HG02759 (cell line): ENCODE results near the gene GNA15.

ENCODE experiments used
- ATAC-seq: cut with Tn5 transposase; IDR thresholded peaks from one replicate; pipeline ENCODE4 v1.9.1; 2021; ENCODE audit warnings: mild to moderate bottlenecking, moderate library complexity; ENCODE audit not compliant: unreplicated experiment

The GNA15 gene

GRCh38 chr19:3120611-3121276 lies 15.1 kb upstream of the GNA15 start:
- ATAC-seq = no peak

GRCh38 chr19:3121396-3121795 lies 14.4 kb upstream of the GNA15 start:
- ATAC-seq = no peak

GRCh38 chr19:3121821-3122511 lies 13.9 kb upstream of the GNA15 start:
- ATAC-seq = no peak

GRCh38 chr19:3122512-3122870 lies 13.3 kb upstream of the GNA15 start:
- ATAC-seq = no peak

DNA sequence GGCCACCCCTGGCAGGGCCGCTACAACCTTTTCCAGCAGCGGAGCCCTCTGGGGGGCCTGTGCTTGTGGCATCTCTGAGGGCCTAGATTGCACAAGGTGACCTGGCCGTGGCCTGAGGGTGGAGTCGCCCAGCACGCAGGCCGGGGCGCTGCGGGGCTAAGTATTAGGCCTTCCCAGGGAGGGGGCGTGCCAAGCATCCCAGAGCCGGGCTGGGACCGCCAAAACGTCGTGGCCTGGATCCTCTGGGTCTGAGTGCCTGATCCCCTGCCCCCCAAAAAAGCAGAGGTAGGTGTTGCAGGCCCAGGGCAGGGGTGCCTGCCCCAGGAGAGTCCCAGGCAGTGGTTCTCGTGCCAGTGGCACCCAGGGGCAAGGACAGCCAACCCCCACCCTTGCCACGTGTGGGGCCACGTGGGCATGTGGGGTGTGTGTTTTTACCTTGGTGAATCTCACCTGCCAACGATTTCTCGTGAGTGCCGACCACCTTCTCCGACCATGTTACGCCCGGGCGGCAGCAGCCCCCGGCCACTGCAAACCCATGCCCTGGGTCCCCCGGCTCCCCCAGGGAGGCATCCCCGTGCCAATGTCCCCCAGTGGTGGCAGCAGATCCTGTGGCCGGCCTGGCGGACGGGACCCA lies 12.6 kb upstream of the GNA15 start:
- no peak for ATAC-seq

DNA sequence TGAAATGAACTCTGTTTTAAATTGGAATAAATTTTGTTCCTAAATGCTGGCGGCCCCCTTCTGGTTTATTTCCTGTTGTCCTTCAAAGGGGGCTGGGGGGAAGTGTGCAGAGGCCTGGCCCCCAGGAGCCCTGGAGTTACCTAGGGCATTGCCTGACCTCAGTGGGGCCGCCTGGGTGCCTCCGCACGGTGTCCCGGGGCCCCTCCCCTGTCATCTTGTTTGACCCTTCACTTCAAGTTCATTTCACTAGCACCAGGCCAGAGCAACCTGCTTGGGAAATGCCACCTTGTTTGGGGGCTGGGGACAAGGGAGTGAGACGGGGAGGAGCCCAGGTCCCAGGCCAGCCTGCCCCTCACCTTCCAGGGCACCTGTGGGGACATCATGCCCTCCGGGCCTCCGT lies 11.9 kb upstream of the GNA15 start:
- ATAC-seq = no peak

DNA sequence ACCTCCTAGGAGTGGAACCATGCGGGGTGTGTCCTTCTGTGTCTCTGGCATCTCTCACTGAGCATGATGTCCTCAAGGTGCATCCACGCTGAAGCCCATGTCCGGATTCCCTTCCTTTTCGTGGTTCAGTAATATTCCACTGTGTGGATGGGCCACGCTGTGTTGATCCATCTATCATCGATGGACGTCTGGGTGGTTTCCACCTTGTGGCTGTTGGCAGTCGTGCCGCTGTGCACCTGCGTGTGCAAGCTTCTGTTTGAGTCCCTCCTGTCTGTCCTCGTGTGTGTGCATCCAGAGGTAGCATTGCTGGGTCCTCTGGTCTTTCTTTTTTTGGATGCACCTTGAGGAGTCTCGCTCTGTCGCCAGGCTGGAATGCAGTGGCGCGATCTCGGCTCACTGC lies 11.2 kb upstream of the GNA15 start:
- no peak for ATAC-seq

DNA sequence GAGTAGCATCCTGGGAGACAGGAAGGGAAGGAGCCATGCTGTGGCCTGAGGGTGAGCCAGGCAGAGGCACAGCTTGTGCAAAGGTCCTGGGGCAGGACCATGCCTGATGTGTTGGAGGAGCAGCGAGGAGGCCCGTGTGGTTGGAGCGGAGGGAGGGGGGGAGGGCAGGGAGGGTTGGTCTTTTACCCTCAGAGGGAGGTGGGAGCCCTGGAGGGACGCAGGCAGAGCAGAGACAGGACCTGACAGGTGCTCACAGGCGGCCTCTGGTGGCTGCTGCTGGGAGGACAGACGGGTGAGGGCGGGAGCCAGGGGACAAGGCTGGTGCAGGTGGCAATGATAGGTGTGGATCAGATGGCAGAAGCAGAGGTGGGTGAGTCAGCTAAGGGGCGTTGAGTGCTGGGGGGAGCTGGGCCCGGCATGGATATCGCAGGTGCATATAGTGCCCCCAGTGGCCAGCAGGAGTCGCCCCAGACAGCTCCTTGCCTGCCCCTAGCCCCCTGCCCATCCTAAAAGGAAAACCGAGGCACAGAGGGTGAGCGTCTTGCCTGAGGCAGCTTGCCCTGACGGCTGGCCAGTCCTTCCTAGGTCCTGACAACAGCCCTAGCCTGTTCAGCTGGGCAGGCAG lies 9.8 kb upstream of the GNA15 start:
- ATAC-seq = no peak

DNA sequence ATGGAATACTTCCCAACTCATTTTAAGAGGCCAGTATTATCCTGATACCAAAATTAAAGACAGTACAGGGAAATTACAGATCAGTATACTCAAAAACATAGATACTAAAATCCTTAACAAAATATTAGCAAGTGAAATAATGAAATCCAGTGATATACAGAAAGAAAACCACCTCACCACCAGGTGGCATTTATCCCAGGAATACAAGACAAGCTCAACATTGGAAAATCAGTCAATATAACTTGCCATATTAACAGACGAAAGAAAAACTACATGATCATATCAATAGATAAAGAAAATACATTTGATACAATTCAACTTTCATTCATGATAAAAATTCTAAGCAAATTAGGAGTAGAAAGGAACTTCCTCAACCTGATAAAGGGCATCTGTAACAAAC lies 6.7 kb upstream of the GNA15 start:
- ATAC-seq = no peak

DNA sequence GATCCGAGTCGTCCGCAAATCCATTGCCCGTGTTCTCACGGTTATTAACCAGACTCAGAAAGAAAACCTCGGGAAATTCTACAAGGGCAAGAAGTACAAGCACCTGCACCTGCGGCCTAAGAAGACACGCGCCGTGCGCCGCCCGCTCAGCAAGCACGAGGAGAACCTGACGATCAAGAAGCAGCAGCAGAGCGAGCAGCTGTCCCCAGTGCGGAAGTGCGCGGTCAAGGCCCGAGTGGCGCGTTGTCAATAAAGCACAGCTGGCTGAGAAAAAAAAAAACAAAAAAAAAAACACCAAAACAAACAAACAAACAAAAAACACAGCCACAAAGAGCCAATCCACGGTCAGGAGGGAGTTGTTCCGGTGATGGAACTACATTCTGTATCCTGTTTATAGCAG lies 4.7 kb upstream of the GNA15 start:
- ATAC-seq = no peak

- ATAC-seq = peak; percentile 69
Observed at GRCh38 chr19:3132971-3133792, 2.7 kb upstream of the GNA15 start.

- ATAC-seq = no peak
Observed at GRCh38 chr19:3133793-3134116, 2.1 kb upstream of the GNA15 start.

GRCh38 chr19:3136684-3137055 lies 837 bp downstream of the GNA15 start:
- no peak for ATAC-seq

GRCh38 chr19:3137119-3137518 lies 1.3 kb downstream of the GNA15 start:
- ATAC-seq = no peak

GRCh38 chr19:3138268-3138667 lies 2.4 kb downstream of the GNA15 start:
- ATAC-seq = no peak

- ATAC-seq = no peak
Observed at GRCh38 chr19:3140667-3141038, 4.8 kb downstream of the GNA15 start.

DNA sequence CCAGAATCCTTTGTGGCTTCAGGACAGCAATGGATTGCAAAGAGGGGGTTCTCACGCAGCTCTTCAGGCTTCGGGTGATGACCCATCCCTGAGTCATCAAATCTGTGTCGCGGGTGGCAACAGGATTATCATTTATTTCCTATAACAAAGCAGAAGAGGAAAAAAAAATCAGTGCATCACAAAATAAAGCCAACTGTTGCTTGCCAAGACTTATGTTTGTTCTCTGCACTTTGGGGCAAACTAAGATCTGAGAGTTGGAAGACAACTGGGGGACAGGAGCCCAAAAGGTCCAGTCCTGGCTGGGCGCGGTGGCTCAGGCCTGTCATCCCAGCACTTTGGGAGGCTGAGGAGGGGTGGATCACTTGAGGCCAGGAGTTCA lies 6.4 kb downstream of the GNA15 start:
- ATAC-seq = no peak

DNA sequence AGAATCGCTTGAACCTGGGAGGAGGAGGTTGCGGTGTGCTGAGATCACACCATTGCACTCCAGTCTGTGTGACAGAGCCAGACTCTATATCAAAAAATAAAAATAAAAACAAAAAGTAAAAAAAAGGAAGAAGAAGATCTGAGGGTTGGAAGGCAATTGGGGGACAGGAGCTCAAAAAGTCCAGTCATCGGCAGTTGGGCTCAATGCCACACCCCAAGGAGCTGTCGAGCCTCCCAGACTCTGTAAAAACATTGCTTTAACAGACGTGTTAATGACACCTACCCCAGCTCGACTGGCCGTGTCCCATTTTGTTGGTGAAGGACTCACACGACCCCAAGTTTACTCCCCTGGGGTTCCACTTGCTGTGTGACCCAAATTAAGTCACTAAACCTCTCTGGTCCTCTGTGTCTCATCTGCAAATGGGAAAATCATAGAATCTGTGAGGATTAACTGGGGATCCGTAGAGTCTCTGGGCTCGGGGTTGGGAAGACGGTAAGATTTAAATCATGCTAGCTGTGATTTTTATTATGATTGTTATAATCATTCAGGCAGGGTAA lies 7.0 kb downstream of the GNA15 start:
- no peak for ATAC-seq

GRCh38 chr19:3145909-3146676 lies 10.3 kb downstream of the GNA15 start:
- ATAC-seq = no peak

DNA sequence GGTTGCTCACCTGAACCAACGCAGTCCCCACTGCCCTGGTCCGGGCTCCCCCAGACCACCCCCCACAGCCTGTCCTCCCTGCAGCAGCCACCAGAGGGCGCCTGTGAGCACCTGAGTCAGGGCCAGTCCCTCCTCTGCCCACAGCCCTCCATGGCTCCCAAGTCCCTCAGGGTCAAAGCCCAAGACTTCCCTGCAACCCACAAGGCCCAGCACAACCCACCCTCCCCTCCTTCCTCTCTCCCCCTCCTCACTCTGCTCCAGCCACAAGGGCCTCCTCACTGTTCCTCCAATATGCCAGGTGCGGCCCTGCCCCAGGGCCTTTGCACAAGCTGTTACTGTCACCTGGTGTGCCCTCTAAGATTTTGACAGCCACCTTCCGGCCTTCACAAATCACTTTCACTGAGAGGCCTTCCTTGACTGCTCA lies 10.9 kb downstream of the GNA15 start:
- ATAC-seq = no peak
